Pulmonary artery endothelial cell (primary cell): Measurements from ENCODE around the gene BCL7A. TPM values are rescaled to one million over a fixed set of nuclear protein-coding genes. Genes with fewer than 3 reads are reported as not detected.
"Not testable (repeated sequence)": the region's sequence is repeated elsewhere in the genome, so short reads cannot be mapped to it uniquely, and the experiment has no call there.

Experiments used
- DNase-seq: peaks from one replicate; pipeline ENCODE4 v3.0.0-alpha.2; 2011; ENCODE audit warnings: low read depth, low spot score
- total RNA-seq: library from RNA; depleted of rRNA; stranded (reverse); fragments of >200 nt; gene quantifications from 2 replicates; pipeline ENCODE4 v1.2.3, GENCODE V29; 2014

The BCL7A gene
- total RNA-seq, 1 donor from 2014 or later: 8.2 TPM

GRCh38 chr12:122051231-122051876, 29.7 kb downstream of the BCL7A start:
- no peak for DNase-seq

- DNase-seq: no peak
These were observed 30.6 kb downstream of the BCL7A start for GRCh38 chr12:122052285-122052684.

- DNase-seq: no peak
These were observed 33.3 kb downstream of the BCL7A start for GRCh38 chr12:122054842-122055520.

- not testable (repeated sequence) for DNase-seq
These were observed 34.7 kb downstream of the BCL7A start for GRCh38 chr12:122056406-122056805.

- no peak for DNase-seq
These were observed 35.5 kb downstream of the BCL7A start for GRCh38 chr12:122057007-122057735.

- no peak for DNase-seq
These were observed 36.1 kb downstream of the BCL7A start for GRCh38 chr12:122057769-122058168.

GRCh38 chr12:122058549-122059149, 37.0 kb downstream of the BCL7A start:
- no peak for DNase-seq

- no peak for DNase-seq
These were observed 37.7 kb downstream of the BCL7A start for GRCh38 chr12:122059203-122059960.

GRCh38 chr12:122060081-122060501, 38.4 kb downstream of the BCL7A start:
- no peak for DNase-seq

- no peak for DNase-seq
These were observed 39.6 kb downstream of the BCL7A start for GRCh38 chr12:122061253-122061652.

- peak; percentile 71 for DNase-seq
These were observed 41.4 kb downstream of the BCL7A start for GRCh38 chr12:122062832-122063693.

- no peak for DNase-seq
These were observed 42.0 kb downstream of the BCL7A start for GRCh38 chr12:122063694-122064024.

GRCh38 chr12:122064025-122064777, 42.5 kb downstream of the BCL7A start:
- DNase-seq: peak; percentile 87

- no peak for DNase-seq
These were observed 43.3 kb downstream of the BCL7A start for GRCh38 chr12:122064780-122065588.

GRCh38 chr12:122067548-122067947, 45.9 kb downstream of the BCL7A start:
- DNase-seq: no peak

GRCh38 chr12:122067966-122068365, 46.3 kb downstream of the BCL7A start:
- DNase-seq: no peak

GRCh38 chr12:122072031-122072970, 50.6 kb downstream of the BCL7A start:
- DNase-seq: no peak

GRCh38 chr12:122073815-122074214, 52.1 kb downstream of the BCL7A start:
- DNase-seq: no peak
